ENCODE results near the gene METAP2. TPM values are rescaled to one million over a fixed set of nuclear protein-coding genes. Genes with fewer than 3 reads are reported as not detected.
"Not testable (repeated sequence)": the region's sequence is repeated elsewhere in the genome, so short reads cannot be mapped to it uniquely, and the experiment has no call there.

Gene METAP2
- total and polyA plus RNA-seq, 12 donors: 41.3 to 86.4 (median 58.4) TPM

- Histone ChIP-seq H3K4me3 (no peak overlapping the region), H3K27ac (peak overlapping the region in 1 of 10 donors; percentile 35), H3K36me3 (peaks cover 0 to 72% (median 18%) of the 10 kb centered on the region in 9 donors), H3K4me1 (peaks cover 0 to 60% (median 42%) of the 10 kb centered on the region in 9 donors), H3K9me3 (no peaks in the 10 kb centered on the region), H3K27me3 (no peaks in the 10 kb centered on the region)
- no peak for TF ChIP-seq CTCF (IDR thresholded peaks at IDR 0.05)
- WGBS, 2 donors: 78 to 88% methylated on average over 2 of the region's 2 CpGs
- DNase-seq (no peak), ATAC-seq (no peak)
- intact Hi-C loops (cut with DNase I): no loop called here
These were observed 6.3 kb downstream of the METAP2 start for GRCh38 chr12:95480230-95480629.

GRCh38 chr12:95481072-95481471 is 7.1 kb downstream of the METAP2 start:
- peak in 1 of 9 donors; percentile 8 for TF ChIP-seq CTCF (IDR thresholded peaks at IDR 0.05)
- intact Hi-C loops (cut with DNase I): no loop called here
- ATAC-seq (peak in 1 of 8 donors; percentile 19), DNase-seq (no peak)
- Histone ChIP-seq H3K36me3 (peaks cover 0 to 77% (median 18%) of the 10 kb centered on the region in 9 donors), H3K9me3 (no peaks in the 10 kb centered on the region), H3K27ac (peak overlapping the region in 2 of 10 donors; percentile 0 to 35), H3K27me3 (no peaks in the 10 kb centered on the region), H3K4me1 (peaks cover 0 to 52% (median 34%) of the 10 kb centered on the region in 9 donors), H3K4me3 (no peak overlapping the region)
- 54 to 72% methylated on average over 3 of the region's 3 CpGs for WGBS, 2 donors

GRCh38 chr12:95481888-95482287 is 7.9 kb downstream of the METAP2 start:
- H3K9me3 ChIP-seq: no peaks in the 10 kb centered on the region
- peaks cover 0 to 77% (median 23%) of the 10 kb centered on the region in 9 donors for H3K36me3 ChIP-seq
- DNase-seq (no peak), ATAC-seq (no peak)
- no peak for TF ChIP-seq CTCF (IDR thresholded peaks at IDR 0.05)
- H3K4me1 ChIP-seq: peaks cover 0 to 47% (median 30%) of the 10 kb centered on the region in 9 donors
- no peak overlapping the region for H3K4me3 ChIP-seq
- 69 to 79% methylated on average over 7 of the region's 7 CpGs for WGBS, 2 donors
- intact Hi-C loops (cut with DNase I): no loop called here
- no peaks in the 10 kb centered on the region for H3K27me3 ChIP-seq
- no peak overlapping the region for H3K27ac ChIP-seq

- intact Hi-C loops (cut with DNase I); DNase-seq; H3K27ac ChIP-seq; H3K27me3 ChIP-seq; H3K4me3 ChIP-seq; H3K9me3 ChIP-seq; ATAC-seq: not testable (repeated sequence)
- Histone ChIP-seq H3K4me1 (peaks cover 0 to 47% (median 30%) of the 10 kb centered on the region in 9 donors), H3K36me3 (peaks cover 0 to 77% (median 19%) of the 10 kb centered on the region in 9 donors)
- WGBS, 2 donors: 85 to 97% methylated on average over 6 of the region's 6 CpGs
These were observed 8.6 kb downstream of the METAP2 start for GRCh38 chr12:95482564-95482963.

- ATAC-seq: peak in 1 of 8 donors; percentile 51
- peaks cover 0 to 41% (median 22%) of the 10 kb centered on the region in 9 donors for H3K4me1 ChIP-seq
- TF ChIP-seq CTCF (IDR thresholded peaks at IDR 0.05): no peak
- H3K36me3 ChIP-seq: peaks cover 0 to 76% (median 19%) of the 10 kb centered on the region in 9 donors
- H3K4me3 ChIP-seq: no peak overlapping the region
- DNase-seq: no peak
- no peaks in the 10 kb centered on the region for H3K9me3 ChIP-seq
- H3K27ac ChIP-seq: peak overlapping the region in 1 of 10 donors; percentile 41
- intact Hi-C loops (cut with DNase I): no loop called here
- H3K27me3 ChIP-seq: no peaks in the 10 kb centered on the region
These were observed 10.6 kb downstream of the METAP2 start for GRCh38 chr12:95484524-95484923.

All from heart right ventricle (tissue), 16 donors.